Measurements from ENCODE around the gene HSD11B1.

HSD11B1 gene

GRCh38 chr1:209704584-209704983, at the start of gene HSD11B1:
Gene HSD11B1, plus strand, starts transcription at chr1:209704846. Its CDS starts 97 bp downstream, at chr1:209704943.
- DNase-seq = no peak

DNA sequence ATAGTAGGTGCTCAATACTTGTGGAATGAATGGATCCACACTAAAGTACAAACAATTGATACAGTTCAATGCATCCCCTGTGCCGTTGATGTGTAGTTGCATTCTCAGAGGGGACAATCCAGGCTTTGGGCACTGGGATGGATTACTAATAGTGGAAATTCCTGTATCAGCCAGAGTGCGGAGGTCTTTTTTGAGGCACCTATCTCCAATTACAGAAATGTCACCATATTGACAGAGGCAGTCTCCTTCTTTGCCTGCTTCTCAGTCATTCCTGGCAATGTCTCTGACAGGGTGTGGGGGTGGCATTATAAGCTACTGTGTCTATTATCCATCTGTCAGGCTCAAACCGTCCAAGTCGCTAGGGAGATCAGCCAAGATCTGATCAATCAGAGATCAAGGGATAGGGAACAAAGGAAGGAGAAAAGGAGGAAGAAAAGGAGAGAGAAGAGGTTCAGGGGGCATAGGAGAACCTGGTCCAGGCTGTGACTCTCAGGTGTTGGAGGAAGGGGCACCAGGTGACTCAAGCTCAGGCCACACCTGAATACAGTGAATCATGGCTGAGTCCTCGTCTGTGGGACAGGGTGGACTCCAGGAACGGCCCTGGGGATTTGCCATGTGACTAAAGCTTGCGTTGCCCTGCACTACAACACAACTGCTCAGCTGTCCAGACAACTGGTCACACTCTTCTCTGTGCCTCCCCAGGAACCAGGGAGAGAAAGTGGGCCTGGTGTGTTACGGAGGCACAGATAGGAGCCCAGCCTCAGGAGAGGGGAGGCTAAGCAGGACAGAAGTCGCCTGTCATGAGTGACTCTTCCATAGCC, 49.0 kb upstream of the HSD11B1 start:
- DNase-seq = no peak

DNA sequence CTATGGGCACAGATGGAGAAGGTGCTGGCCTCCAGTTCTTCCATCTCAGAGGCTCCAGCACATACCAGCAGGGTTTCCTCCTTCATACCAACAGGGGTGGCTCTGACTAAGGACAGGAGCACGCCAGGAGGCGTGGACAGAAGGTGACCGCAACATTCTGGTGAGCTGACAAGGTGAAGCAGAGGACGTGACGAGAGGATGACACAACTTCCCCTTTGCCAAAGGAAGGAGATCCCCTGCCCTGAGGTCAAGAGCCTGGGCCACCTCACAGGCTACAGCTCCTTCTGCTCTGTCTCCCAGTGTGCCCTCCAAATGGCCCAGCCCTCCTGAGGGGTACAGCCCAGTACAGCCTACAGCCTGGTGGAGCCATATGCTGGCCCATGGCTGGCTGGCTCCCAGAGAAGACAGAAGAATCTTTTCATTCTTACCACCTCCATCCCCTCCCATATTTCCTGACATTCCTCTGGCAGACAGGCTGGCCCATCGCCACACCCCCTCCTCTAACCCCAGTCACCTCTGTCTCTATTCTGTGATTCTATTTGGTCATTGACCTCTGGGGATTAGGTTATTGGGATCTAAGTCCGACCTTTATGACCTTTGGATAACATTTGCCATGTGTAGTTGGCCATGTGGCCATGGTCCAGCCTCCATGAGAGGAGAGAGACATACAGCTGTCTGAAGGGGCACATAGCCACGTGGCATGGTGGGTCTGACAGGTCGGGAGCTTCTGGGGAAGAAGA, 47.3 kb upstream of the HSD11B1 start:
- DNase-seq = no peak

DNA sequence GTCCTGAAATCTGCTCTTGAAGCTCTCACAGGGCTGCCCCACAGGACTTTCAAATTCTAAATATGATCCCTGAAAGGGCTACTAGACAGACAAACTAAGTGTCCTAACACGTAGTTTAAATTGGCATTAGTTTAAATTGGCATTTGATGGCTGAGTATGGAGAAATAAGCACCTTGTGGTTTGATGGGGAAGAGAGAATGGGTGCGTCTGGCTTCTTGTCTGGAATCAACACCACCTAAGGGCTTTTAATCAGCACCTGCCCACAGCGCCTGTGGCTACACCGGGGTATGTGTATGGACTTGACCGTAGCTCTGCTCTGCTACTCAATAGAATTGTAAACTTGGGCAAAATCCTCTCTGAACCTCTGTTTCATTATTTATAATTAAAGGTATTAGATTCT, 46.7 kb upstream of the HSD11B1 start:
- no peak for DNase-seq

DNA sequence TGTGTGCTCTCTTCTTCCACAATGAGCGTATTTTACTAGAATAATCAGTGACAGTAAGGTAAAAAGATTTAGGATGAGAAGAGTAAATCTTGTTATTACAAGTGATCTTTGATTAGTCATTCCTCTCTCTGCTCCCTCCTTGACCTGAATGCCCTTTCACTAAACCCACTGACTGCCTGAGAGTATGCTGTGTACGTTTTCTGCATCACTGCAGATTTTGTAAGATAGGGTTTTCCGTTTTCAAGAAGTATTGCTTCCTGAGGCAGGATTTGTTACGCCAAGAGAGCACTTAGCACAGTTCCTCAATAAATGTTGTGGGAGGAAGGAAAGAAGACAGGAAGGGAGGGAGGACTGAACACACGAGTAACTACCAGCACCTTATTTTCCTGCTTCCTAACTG, 44.7 kb upstream of the HSD11B1 start:
- DNase-seq = peak; percentile 19

- no peak for DNase-seq
Measured at GRCh38 chr1:209661071-209661470, 43.6 kb upstream of the HSD11B1 start.

- no peak for DNase-seq
Measured at GRCh38 chr1:209662879-209663327, 41.7 kb upstream of the HSD11B1 start.

GRCh38 chr1:209667103-209667502, 37.5 kb upstream of the HSD11B1 start:
- DNase-seq = no peak

GRCh38 chr1:209667708-209668107, 36.9 kb upstream of the HSD11B1 start:
- DNase-seq = no peak

GRCh38 chr1:209670441-209671082, 34.1 kb upstream of the HSD11B1 start:
- DNase-seq = no peak

DNA sequence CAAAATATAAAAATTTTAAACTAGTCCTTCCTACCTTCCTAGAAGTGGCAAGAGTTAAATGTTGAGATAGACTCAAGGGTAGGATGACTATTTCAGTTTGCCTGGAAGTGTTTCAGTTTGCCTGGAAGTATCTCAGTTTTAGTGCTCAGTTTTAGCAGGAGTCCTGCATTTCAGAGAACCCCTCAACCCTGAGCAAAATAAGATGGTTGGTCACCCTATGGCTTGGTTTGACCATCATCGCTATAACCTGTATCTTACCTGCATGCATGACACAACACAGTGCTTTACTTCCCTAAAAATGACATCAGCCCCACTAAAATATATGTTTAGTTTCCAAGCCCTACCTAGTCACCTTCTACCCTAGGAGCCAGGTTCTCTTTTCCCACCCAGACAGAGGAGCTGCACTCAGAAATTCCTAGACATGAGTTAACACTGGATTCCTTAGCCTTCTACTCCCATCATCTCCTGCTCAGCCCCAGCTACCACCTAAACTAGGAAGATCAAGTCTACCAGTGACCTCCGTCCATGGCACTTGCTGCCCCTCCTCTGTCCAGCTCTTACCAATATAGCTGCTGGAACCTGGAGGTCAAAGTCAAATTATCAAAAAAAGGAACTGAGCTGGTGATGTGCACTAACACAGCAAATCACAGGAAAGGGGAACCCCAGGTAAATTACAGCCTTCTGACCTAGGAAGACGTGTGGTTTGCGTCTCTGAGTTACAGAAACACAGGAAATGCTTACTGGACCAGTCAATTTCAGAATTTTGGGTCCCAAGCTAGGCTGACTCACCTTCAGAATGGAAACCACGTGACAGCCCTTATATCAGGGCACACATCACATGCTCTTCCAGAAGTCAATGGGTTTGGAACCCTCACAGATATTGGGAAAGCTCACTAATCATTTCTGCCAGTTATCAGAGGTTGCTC, 31.7 kb upstream of the HSD11B1 start:
- DNase-seq = peak; percentile 51

GRCh38 chr1:209673631-209674417, 30.8 kb upstream of the HSD11B1 start:
- DNase-seq = no peak

- DNase-seq = peak; percentile 51
Measured at GRCh38 chr1:209674957-209675564, 29.6 kb upstream of the HSD11B1 start, which contains the start of gene G0S2. Gene G0S2, plus strand, starts transcription at chr1:209675412. Its CDS starts 273 bp downstream, at chr1:209675685.

DNA sequence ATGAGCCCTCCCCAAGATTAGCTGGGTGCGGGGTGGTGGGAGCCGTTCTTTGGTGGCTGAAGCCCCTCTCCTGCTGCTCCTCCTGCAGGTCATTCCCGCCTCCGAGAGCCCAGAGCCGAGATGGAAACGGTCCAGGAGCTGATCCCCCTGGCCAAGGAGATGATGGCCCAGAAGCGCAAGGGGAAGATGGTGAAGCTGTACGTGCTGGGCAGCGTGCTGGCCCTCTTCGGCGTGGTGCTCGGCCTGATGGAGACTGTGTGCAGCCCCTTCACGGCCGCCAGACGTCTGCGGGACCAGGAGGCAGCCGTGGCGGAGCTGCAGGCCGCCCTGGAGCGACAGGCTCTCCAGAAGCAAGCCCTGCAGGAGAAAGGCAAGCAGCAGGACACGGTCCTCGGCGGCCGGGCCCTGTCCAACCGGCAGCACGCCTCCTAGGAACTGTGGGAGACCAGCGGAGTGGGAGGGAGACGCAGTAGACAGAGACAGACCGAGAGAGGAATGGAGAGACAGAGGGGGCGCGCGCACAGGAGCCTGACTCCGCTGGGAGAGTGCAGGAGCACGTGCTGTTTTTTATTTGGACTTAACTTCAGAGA, 29.0 kb upstream of the HSD11B1 start:
- DNase-seq = no peak

DNA sequence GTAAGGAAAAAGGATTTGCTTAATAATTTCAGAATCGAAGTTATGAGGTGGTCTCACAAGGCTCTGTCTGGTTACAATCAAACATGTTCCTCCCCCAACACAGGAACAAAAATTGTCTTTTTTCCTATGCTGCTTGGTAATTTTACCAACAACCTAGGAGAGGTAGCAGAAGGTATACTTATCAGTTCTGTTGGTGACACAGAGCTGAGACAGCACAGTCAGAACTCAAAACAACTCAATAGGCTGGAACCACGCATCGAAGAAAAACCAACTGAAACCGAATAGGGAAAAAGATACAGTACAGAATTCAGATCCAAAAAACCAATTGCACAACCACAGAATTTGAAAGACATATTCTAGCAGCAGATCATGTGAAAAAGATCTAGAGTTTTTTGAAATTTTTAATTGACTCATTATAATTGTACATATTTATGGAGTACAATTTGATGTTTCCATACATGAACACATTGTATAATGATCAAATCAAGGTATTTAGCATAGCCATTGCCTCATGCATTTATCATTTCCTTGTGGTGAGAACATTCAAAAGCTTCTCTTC, 25.6 kb upstream of the HSD11B1 start:
- no peak for DNase-seq

DNA sequence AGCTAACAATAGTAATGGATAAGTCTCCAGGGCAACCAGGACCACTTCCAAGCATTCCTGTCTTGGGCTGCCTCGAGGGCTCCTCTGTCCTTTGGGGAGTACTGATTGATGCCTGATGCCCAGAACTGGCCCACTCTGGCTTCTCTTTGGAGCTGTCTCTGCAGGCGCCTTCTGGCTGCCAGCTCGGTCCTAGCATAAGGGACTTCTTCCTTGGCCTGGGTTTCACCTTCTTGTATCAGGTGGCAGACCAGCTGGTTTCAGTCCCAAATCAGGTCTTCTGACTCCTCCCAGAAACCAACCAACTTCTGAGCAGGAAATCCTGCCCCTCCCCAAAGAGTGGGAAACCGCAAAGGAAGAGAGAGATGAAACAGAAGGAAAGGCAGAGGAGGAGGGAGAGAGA, 18.8 kb upstream of the HSD11B1 start:
- peak; percentile 7 for DNase-seq

DNA sequence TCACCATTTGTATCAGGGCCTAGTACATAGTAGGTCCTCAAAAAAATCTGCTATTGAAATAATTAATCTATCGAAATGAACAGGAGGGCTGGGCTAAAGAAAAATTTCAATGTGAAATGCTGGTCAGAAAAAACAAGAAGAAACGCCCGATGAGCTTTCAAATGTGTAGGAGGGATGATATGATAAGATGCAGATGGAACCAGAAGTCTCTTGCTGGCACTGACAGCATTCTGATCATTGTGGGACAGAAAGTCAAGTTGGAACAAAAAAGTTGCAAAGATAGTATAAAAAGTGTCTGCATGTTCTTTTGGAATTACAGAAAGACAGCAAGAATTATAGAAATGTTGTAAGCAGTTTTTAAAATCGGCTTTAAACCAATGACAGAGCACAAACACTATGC, 18.3 kb upstream of the HSD11B1 start:
- DNase-seq = no peak

DNA sequence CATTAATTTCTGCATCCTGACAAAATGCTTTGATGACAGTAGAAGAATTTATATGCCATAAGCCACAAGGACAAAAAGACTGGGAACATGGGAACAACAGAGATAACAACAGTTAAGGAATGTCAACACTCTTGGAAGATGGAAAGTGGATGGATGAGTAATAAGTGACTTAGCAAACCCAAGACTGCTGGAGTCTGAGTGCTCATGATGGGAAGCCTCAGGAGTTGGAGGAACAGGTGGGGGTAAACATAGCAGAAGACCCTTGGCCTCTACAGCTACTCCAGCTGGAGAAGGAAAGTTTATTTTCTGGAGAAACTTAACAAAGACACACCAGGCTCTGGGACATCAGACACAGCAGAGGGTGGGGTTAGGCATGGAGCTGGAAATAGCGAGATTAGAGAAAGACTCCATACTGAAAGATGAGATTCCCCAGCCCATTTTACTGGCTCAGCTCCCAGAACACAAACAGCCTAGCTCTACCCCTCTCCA, 15.9 kb upstream of the HSD11B1 start:
- DNase-seq = no peak

- no peak for DNase-seq
Measured at GRCh38 chr1:209689477-209689876, 15.2 kb upstream of the HSD11B1 start.

DNA sequence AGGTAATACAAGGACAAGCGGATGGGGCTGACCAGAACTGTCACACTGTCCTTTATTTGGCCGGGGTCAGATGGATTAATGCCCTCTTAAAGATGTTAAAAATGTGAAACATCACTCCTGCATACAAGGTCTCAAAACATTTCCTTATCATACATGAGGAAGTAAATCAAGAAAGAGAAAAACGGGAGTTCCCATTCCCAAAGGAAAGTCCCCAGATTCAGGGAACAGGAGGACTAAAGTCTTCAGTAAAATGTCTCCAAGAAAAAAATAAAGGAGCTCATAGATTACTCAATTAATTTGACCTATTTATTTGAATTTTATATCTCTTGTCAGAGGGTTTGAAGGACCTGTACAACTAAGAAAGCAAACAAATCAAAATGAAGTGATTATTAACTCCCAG, 13.4 kb upstream of the HSD11B1 start:
- DNase-seq = no peak
